GM12878 (cell line): ENCODE measurements around the gene XIRP1. TPM values are rescaled to one million over a fixed set of nuclear protein-coding genes. Genes with fewer than 3 reads are reported as not detected.

Source experiments
- ATAC-seq: fragments of 200-7000 bp; cut with Tn5 transposase; 3 replicates; pipeline ENCODE4 v1.9.1; 2020; ENCODE audit warnings: mild to moderate bottlenecking, moderate library complexity
- BruUV-seq: library from RNA; stranded (reverse); fragments of 400-500 nt; replicated peaks from 2 replicates; lab custom pipeline; 2021; lab: Mats Ljungman, UMichigan
- CTCF ChIA-PET: fragments of 300-600 bp; sonication (Branson Sonifier 250); formaldehyde crosslinking; extraction: SDS; loops from one replicate; lab custom pipeline; 2021; ENCODE audit warnings: inconsistent platforms; lab: Yijun Ruan, JAX
- POLR2A ChIA-PET: fragments of 350-600 bp; formaldehyde crosslinking; extraction: SDS; loops from one replicate; lab custom pipeline; 2021; ENCODE audit warnings: inconsistent platforms; lab: Charles Lee
- RAD21 ChIA-PET: fragments of 300-600 bp; sonication (Branson Sonifier 250); formaldehyde crosslinking; loops from one replicate; lab custom pipeline; 2023; ENCODE audit warnings: antibody characterized with exemption; ENCODE audit not compliant: unreplicated experiment; lab: Charles Lee
- SMC1A ChIA-PET: fragments of 300-600 bp; sonication (Branson Sonifier 250); formaldehyde crosslinking; loops from one replicate; lab custom pipeline; 2023; ENCODE audit not compliant: unreplicated experiment, uncharacterized antibody; lab: Charles Lee
- DNase-seq: peaks from one replicate; pipeline ENCODE4 v3.0.0-alpha.2; 2011; ENCODE audit warnings: low read depth, low spot score
- FAIRE-seq: peaks from 3 replicates; lab custom pipeline; 2011; peaks lifted over from hg19 to GRCh38; lab: Jason Lieb, UNC
- H2AFZ ChIP-seq: 2 replicates; pipeline ENCODE4 v1.6.0; 2011; ENCODE audit warnings: low read depth, low read length, control low read depth; ENCODE audit not compliant: control insufficient read depth
- H3K27ac ChIP-seq: 2 replicates; pipeline ENCODE4 v1.5.1; 2011; ENCODE audit warnings: control low read depth; ENCODE audit not compliant: control insufficient read depth, insufficient read depth
- H3K27me3 ChIP-seq, 2 experiments: replicated peaks in 1 of 2; 2 replicates each; pipeline versions ENCODE4 v1.6.0 to v1.6.1; 2011; ENCODE audit warnings: low read length in 1 of 2; ENCODE audit not compliant: control insufficient read depth in 2 of 2, insufficient read depth in 2 of 2
- H3K36me3 ChIP-seq, 2 experiments: 2 replicates each; pipeline ENCODE4 v1.5.1; 2011; ENCODE audit warnings: low read length in 1 of 2; ENCODE audit not compliant: control insufficient read depth in 2 of 2, insufficient read depth in 2 of 2
- H3K4me1 ChIP-seq: 2 replicates; pipeline ENCODE4 v1.6.1; 2011; ENCODE audit warnings: mild to moderate bottlenecking, low read length, moderate library complexity, mixed read lengths; ENCODE audit not compliant: control insufficient read depth, insufficient read depth
- H3K4me2 ChIP-seq: 2 replicates; pipeline ENCODE4 v1.6.0; 2011; ENCODE audit warnings: control low read depth; ENCODE audit not compliant: control insufficient read depth, insufficient read depth
- H3K4me3 ChIP-seq: fragments of 200-600 bp; sonication (generic); 2 replicates; pipeline ENCODE4 v1.5.1; 2016
- H3K79me2 ChIP-seq: 2 replicates; pipeline ENCODE4 v1.6.0; 2011; ENCODE audit warnings: low read length; ENCODE audit not compliant: control insufficient read depth, insufficient read depth
- H3K9ac ChIP-seq: 2 replicates; pipeline ENCODE4 v1.8.0; 2011; ENCODE audit warnings: low read length, control low read depth, mixed read lengths; ENCODE audit not compliant: control insufficient read depth, insufficient read depth
- H3K9me3 ChIP-seq: replicated peaks from 3 replicates; pipeline ENCODE4 v1.5.1; 2011; ENCODE audit warnings: mild to moderate bottlenecking, low read length; ENCODE audit not compliant: control insufficient read depth, insufficient read depth
- H4K20me1 ChIP-seq: 2 replicates; pipeline ENCODE4 v1.6.0; 2011; ENCODE audit not compliant: control insufficient read depth, insufficient read depth
- ATF7 ChIP-seq: fragments of 450-650 bp; IDR thresholded peaks from 2 replicates; pipeline ENCODE4 v1.6.1; 2016; ENCODE audit warnings: low read depth, mild to moderate bottlenecking
- GATAD2B ChIP-seq: fragments of 450-650 bp; conservative IDR thresholded peaks from 2 replicates; pipeline ENCODE4 v1.6.1; 2017; ENCODE audit warnings: low read depth, mild to moderate bottlenecking, moderate library complexity
- MEF2A ChIP-seq: IDR thresholded peaks from 2 replicates; pipeline ENCODE4 v1.6.1; 2011; ENCODE audit warnings: low read depth, mild to moderate bottlenecking, low read length, moderate library complexity; ENCODE audit not compliant: insufficient read depth
- MYB ChIP-seq: fragments of 150-350 bp; IDR thresholded peaks from 2 replicates; pipeline ENCODE4 v1.6.1; 2014; ENCODE audit warnings: mild to moderate bottlenecking, low read depth, low read length, borderline replicate concordance
- NR2F1 ChIP-seq: fragments of 450-650 bp; conservative IDR thresholded peaks from 2 replicates; pipeline ENCODE4 v1.6.1; 2017; ENCODE audit warnings: mild to moderate bottlenecking
- PAX8 ChIP-seq: fragments of 450-650 bp; IDR thresholded peaks from 2 replicates; pipeline ENCODE4 v1.6.1; 2017; ENCODE audit warnings: mild to moderate bottlenecking, moderate library complexity
- POLR2AphosphoS2 ChIP-seq: IDR thresholded peaks from 2 replicates; pipeline ENCODE4 v1.6.1; 2011; ENCODE audit warnings: low read depth, mild to moderate bottlenecking, low read length, improper control_type of control experiment, moderate library complexity
- POLR2AphosphoS5 ChIP-seq: IDR thresholded peaks from 2 replicates; pipeline ENCODE4 v1.6.1; 2011; ENCODE audit warnings: mild to moderate bottlenecking, low read length, inconsistent platforms
- POU2F2 ChIP-seq: IDR thresholded peaks from 3 replicates; pipeline ENCODE4 v1.6.1; 2011; ENCODE audit warnings: low read depth, mild to moderate bottlenecking, low read length, borderline replicate concordance
- RAD51 ChIP-seq: fragments of 450-650 bp; IDR thresholded peaks from 2 replicates; pipeline ENCODE4 v1.6.1; 2016; ENCODE audit warnings: moderate library complexity, mild to moderate bottlenecking, inconsistent platforms
- RCOR1 ChIP-seq: conservative IDR thresholded peaks from 2 replicates; pipeline ENCODE4 v1.6.1; 2012; ENCODE audit warnings: low read depth, low read length, improper control_type of control experiment
- RUNX3 ChIP-seq: IDR thresholded peaks from 2 replicates; pipeline ENCODE4 v1.6.1; 2012; ENCODE audit warnings: low read length, inconsistent platforms
- SIX5 ChIP-seq: IDR thresholded peaks from 2 replicates; pipeline ENCODE4 v1.6.1; 2011; ENCODE audit warnings: mild to moderate bottlenecking, low read depth, low read length, moderate library complexity; ENCODE audit not compliant: severe bottlenecking
- SP1 ChIP-seq: IDR thresholded peaks from one replicate; pipeline ENCODE4 v1.6.1; 2011; ENCODE audit warnings: low read depth, low read length
- SRF ChIP-seq, 2 experiments: IDR thresholded peaks; 2 replicates each; pipeline ENCODE4 v1.6.1; 2011; ENCODE audit warnings: low read depth in 2 of 2, low read length in 2 of 2, mild to moderate bottlenecking in 1 of 2, moderate library complexity in 1 of 2
- ZBED1 ChIP-seq: IDR thresholded peaks from 2 replicates; pipeline ENCODE4 v1.6.1; 2016; ENCODE audit warnings: borderline replicate concordance
- ZSCAN29 ChIP-seq: fragments of 450-650 bp; IDR thresholded peaks from 2 replicates; pipeline ENCODE4 v1.6.1; 2017; ENCODE audit warnings: mild to moderate bottlenecking, moderate library complexity
- WGBS: methylation state at CpG from one replicate; pipeline ENCODE4 v1.1.6; 2016; ENCODE audit warnings: low lambda C conversion rate; ENCODE audit not compliant: insufficient replicate concordance, insufficient coverage; ENCODE audit errors: missing lambda C conversion rate; 5-methylcytosine and 5-hydroxymethylcytosine counted together
- in situ Hi-C: fragments of 300-500 bp; cut with MboI; formaldehyde crosslinking; loops from 9 replicates; pipeline ENCODE4 v1.14.3; 2018; ENCODE audit warnings: mixed read lengths
- intact Hi-C: fragments of 100-400 bp; cut with micrococcal nuclease; formaldehyde crosslinking; loops from one replicate; pipeline ENCODE4 v1.14.2; 2022; ENCODE audit not compliant: unreplicated experiment
- polyA plus RNA-seq, 11 experiments: library from polyadenylated mRNA; depleted of rRNA in 4 of 11; unstranded in 6 of 11; stranded (reverse) in 5 of 11; fragments of >200 nt; fragmentation: Nextera tagmentation in 4 of 11; fragmentation: Illumina TruSeq in 1 of 11; extraction: Ambion mirVana in 4 of 11; extraction: Trizol in 1 of 11; gene quantifications; 1 replicate in 1 of 11; 2 replicates in 10 of 11; pipeline versions ENCODE4 v1.2.1 to v1.2.3, GENCODE V29; 2011 to 2016; ENCODE audit warnings: inconsistent platforms in 2 of 11, missing spikeins in 2 of 11, low read depth in 1 of 11
- total RNA-seq, 4 experiments: library from RNA; depleted of rRNA in 3 of 4; stranded (reverse); fragments of >200 nt in 3 of 4; fragmentation: Illumina TruSeq in 1 of 4; extraction: Trizol in 1 of 4; gene quantifications; 2 replicates each; pipeline versions ENCODE4 v1.2.1 to v1.2.3, GENCODE V29; 2013 to 2021

The XIRP1 gene
- total and polyA plus RNA-seq, 10 of the 15 experiments (the other 5 are each of a cell fraction or from before 2014, with no cell fraction given), result 0.03 to 0.38 (median 0.08) TPM; not detected in 1

DNA sequence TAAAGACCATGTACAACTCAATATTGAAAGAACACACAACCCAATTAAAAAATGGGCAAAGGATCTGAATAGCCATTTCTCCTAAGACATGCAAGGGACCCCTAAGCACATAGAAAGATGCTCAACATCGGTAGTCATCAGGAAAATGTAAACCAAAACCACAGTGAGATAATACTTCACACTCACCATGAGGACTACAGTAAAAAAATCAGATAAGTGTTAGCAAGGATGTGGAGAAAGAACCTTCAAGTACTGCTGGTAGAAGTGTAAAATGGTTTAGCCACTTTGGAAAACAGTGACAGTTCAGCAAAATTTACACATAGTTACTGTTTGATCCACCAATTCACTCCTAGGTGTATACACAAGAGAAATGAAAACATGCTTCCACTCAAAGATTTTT lies 30.1 kb upstream of the XIRP1 start (continued):
- no peak for TF ChIP-seq PAX8

- no peak for FAIRE-seq
- H3K27ac ChIP-seq, result no peak overlapping the region
- ChIA-PET CTCF (interaction anchor here (0.7 to 15.1 kb wide), 3 partner anchors 42 to 120 kb away, joined by 3 to 389 read pairs (median 5); no protein-coding TSS in a partner anchor), SMC1A (interaction anchor here (0.9 to 2.0 kb wide), 6 partner anchors 31 to 116 kb away, joined by 3 to 8 read pairs (median 4); no protein-coding TSS in a partner anchor), RAD21 (interaction anchor here (1.0 to 5.1 kb wide), 3 partner anchors 28 to 67 kb away, joined by 3 to 36 read pairs (median 5); partner anchors contain the start of gene XIRP1), POLR2A (no interaction called here)
- H4K20me1 ChIP-seq, result no peaks in the 10 kb centered on the region
- H3K4me3 ChIP-seq, result no peak overlapping the region
- no peak overlapping the region; the same call in 1 of the 2 replicates for H3K4me2 ChIP-seq
- BruUV-seq, result no TSS peak
- H3K9me3 ChIP-seq, result no peaks in the 10 kb centered on the region
- in situ Hi-C loops (no loop called here), intact Hi-C loops (loop anchor here (2.0 kb wide), 1 partner anchor 34 kb away; no protein-coding TSS in a partner anchor)
- no peak for TF ChIP-seq POLR2AphosphoS5
- peak; percentile 62; the same call in 1 of the 2 replicates for TF ChIP-seq ATF7
- H3K27me3 ChIP-seq, result no peaks in the 10 kb centered on the region
- peaks cover 22% of the 10 kb centered on the region for H3K4me1 ChIP-seq
- no peak for DNase-seq
- no peaks in the 10 kb centered on the region for H3K36me3 ChIP-seq
- ATAC-seq, result peak; percentile 32
- H3K79me2 ChIP-seq, result no peaks in the 10 kb centered on the region
- no peak overlapping the region for H2AFZ ChIP-seq
- H3K9ac ChIP-seq, result no peak overlapping the region
Measured at GRCh38 chr3:39221141-39221530, 28.7 kb upstream of the XIRP1 start.

DNA sequence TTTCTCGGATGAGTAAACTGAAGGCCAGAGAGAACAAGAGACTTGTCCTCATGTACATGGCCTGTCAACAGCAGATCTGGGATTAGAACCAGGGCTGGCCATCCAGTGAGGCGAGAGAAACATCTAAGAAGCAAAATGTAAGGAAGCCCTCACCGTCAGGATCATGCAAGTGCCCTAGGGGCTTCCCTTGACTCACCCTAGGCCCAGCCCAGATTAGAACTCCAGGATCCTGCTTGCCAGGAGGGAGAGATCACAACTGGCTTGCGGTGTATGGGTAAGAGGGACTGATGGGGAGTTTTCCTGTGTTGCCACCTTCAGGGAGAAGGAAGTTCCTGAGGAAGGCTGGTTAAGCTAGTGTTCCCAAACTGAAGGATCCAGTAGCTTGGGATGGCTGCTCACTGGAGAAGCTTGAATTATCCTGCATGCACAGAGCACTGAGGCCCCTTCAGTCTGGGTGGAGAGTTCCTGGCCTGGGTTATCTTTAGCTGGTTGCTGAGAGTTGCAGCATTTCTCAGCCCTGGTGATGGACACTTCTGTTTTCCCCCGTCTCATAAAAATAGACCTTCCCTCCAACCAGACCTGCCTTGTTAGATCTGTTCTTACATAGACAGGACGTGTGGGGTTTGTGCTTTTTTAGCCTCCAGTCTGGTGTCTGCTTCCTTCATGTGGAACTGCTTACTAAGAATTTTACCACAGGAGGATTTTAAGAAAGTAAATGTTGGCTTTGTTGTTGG lies 28.2 kb upstream of the XIRP1 start:
- no TSS peak for BruUV-seq
- no peak overlapping the region for H3K27ac ChIP-seq
- SMC1A ChIA-PET, result interaction anchor here (1.3 to 2.0 kb wide), 6 partner anchors 30 to 67 kb away, joined by 3 to 8 read pairs (median 4); no protein-coding TSS in a partner anchor
- DNase-seq (peak; percentile 40), FAIRE-seq (no peak), ATAC-seq (peak; percentile 58)
- H3K36me3 ChIP-seq, result no peaks in the 10 kb centered on the region
- H3K9me3 ChIP-seq, result no peaks in the 10 kb centered on the region
- CTCF ChIA-PET, result interaction anchor here (0.6 to 15.1 kb wide), 5 partner anchors 31 to 240 kb away, joined by 3 to 389 read pairs (median 5); no protein-coding TSS in a partner anchor
- H3K4me2 ChIP-seq, result peak overlapping the region; percentile 56
- WGBS, result 50% methylated on average over 6 of the region's 6 CpGs
- peaks cover 23% of the 10 kb centered on the region for H3K4me1 ChIP-seq
- no peak overlapping the region for H2AFZ ChIP-seq
- in situ Hi-C loops, result no loop called here
- H3K9ac ChIP-seq, result no peak overlapping the region
- no peak overlapping the region for H3K4me3 ChIP-seq
- H3K27me3 ChIP-seq, result no peaks in the 10 kb centered on the region
- no peaks in the 10 kb centered on the region for H4K20me1 ChIP-seq
- POLR2A ChIA-PET, result no interaction called here
- intact Hi-C loops, result loop anchor here (2.0 kb wide), 1 partner anchor 34 kb away; no protein-coding TSS in a partner anchor
- RAD21 ChIA-PET, result interaction anchor here (1.0 to 5.1 kb wide), 3 partner anchors 28 to 67 kb away, joined by 3 to 36 read pairs (median 5); partner anchors contain the start of gene XIRP1
- no peaks in the 10 kb centered on the region for H3K79me2 ChIP-seq
- TF ChIP-seq MEF2A (0 out of 2 replicates have a peak, but pooled peaks have one; percentile 35), SIX5 (no peak), MYB (no peak), RCOR1 (no peak), GATAD2B (no peak), POU2F2 (no peak), POLR2AphosphoS2 (no peak), SRF (IDR thresholded peaks at IDR 0.05; ENCODE audit: low read depth in 2 of 2, low read length in 2 of 2) (no peak), RAD51 (no peak), RUNX3 (peak; percentile 50), NR2F1 (no peak), SP1 (no peak), ZSCAN29 (no peak), ZBED1 (no peak)
